HG03432 (cell line): Measurements from ENCODE around the gene NOTCH3.

ENCODE experiments used
- ATAC-seq: cut with Tn5 transposase; IDR thresholded peaks from one replicate; pipeline ENCODE4 v1.9.1; 2021; ENCODE audit warnings: mild to moderate bottlenecking, moderate library complexity; ENCODE audit not compliant: unreplicated experiment

The NOTCH3 gene

DNA sequence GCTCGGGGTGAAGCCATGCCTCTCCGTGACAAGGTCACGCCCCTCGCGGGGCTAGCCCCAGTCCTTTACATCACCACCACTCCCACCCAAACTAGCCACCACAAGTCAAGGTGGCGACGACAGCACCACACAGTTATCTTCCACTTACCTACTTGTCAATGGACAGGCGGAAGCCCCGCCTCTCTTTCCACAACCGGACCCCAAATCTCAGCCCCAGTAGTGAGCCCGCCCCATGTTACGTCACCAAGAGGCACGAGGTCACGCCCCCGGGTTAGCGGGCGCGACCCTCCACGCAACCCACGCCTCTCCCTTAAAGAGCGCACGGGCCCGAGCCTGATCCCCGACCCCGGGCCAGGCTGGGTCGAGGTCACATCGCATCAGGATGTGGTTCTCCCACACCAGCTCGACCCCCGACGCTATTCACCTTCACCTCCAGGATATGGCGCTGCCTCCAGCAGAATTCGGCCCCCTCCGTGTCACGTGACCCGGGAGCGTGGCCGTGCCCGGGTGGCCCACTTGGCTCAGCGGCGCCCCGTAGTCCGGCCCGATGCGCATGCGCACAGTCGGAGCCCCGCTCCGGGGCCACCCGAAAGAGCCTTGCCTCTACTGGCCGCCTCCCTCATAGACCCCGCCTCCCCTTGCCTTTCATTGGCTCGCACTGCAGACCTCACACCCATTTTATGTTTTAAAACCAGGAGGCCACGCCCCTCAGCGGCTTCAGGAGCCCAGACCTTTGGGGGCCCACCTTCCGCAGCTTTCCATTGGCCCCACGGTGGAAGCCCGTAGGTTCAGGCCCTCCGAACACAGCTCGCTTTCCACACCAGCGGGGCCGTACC lies 75.3 kb downstream of the NOTCH3 start:
- ATAC-seq, result peak; percentile 87

DNA sequence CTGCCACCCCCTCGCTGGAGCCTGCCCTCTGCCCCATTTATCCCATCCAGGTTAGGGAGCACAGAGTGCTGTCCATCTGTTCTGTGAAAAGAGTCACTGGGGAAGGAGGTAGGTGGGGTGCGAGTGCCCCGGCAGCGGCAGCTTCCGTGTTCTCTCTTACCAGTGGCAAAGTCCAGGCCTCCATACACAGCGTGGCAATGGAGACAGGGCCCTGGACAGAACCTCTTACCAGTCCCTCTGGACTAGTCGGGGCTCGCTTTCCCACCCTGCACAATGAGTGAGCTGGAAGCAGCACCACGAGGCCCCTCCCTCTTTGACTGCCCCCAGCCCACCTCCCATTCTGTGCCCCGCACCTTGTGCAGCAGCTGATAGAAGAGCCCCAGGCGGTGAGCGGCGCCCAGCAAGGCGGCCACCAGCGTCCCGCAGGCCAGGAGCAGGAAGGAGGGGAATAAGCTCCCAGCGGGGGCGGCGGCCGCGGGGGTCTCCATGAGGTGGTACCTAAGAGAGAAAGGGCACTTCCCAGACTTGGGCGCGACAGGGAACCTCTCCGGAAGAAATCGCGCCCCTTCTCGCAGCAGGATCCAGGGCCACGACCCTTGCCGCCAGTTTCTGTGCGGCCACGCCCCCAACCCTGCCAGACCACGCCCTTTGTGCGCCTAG lies 76.1 kb downstream of the NOTCH3 start:
- ATAC-seq, result peak; percentile 2

- ATAC-seq, result no peak
Observed at GRCh38 chr19:15123900-15124299, 76.9 kb downstream of the NOTCH3 start.

- no peak for ATAC-seq
Observed at GRCh38 chr19:15123031-15123890, 77.5 kb downstream of the NOTCH3 start.

DNA sequence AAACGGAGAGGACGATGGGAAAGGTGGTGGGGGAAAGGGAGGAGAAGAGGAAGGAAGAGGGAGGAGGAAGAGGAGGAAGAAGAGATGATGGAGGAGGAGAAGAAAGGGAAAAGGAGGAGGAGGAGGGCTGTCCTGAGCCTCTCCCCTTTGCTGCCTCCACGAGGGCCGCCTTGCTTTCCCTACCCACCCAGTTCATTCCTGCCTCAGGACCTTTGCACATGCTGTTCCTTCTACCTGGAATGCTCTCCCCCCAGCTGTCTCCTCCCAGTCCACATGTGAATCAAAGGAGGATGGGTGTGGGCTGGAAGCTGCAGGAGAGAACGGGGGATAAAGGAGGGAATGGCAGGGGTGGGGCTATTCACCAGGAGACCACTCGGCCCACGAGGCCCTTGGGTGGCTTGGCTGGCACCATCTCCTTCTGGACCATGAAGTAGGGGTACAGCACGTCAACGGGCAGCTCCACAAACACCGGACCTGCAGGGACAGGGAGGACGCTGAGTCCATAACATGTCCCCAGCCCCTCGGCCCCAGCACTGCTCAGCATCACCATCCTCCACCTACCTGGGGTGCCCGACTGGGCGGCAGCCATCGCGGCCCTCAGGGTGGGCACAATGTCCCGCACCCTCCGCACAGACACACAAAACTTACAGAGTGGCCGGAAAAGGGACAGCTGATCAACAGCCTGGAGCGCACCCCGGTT lies 78.3 kb downstream of the NOTCH3 start:
- no peak for ATAC-seq

- ATAC-seq, result no peak
Observed at GRCh38 chr19:15120135-15121026, 80.4 kb downstream of the NOTCH3 start.

DNA sequence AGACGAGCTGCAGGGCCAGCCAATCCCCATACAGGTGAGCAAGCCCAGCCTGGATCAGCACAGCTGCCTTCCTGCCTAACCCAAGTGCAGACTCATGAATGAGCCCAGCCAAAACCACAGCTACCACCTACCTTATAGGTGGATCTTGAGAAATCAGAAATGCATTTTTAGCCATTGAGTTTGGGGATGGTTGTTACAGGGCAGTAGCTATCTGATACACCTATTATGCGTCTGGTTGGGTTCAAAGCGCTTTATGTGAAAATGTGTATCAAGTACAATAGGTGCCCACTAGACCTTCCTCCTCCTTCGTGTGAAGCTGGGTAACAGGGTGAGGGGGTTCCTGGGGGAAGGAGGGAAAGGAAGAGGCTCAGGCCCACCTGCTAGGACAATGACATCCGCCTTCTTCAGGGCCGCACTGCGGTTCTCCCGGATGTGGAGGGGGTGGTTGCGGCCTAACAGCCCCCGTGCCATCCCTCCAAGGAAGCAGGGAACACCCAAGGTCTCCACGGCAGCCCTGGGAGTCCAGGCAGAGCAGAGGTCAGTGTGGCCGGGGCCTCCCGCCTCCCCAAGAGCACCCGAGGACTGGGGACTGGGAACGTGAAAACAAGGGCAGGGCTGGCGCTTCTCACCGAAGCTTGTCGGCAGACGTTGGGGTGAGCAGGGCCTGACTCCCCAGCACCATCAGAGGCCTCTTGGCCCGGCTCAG lies 81.9 kb downstream of the NOTCH3 start:
- no peak for ATAC-seq

GRCh38 chr19:15118248-15118647 lies 82.5 kb downstream of the NOTCH3 start:
- ATAC-seq, result no peak

DNA sequence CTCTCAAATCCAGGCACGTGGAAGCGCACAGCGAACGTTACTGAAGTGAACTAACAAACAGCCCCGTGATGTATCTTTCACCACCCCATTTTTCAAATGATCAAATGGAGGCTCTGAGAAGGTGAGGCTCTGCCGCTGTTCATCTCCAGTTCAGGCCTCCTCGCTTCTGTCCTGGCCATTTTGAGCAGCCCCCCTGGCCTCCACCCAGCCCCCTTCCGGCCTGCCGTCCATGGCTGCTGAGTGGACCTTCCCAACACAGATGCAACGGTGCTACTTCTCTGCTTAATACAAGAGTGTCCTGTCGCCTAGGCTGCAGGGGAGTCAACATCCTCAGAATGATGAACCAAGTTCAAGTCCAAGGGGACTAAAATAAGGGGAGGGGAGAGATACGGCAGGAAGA lies 83.9 kb downstream of the NOTCH3 start:
- no peak for ATAC-seq

DNA sequence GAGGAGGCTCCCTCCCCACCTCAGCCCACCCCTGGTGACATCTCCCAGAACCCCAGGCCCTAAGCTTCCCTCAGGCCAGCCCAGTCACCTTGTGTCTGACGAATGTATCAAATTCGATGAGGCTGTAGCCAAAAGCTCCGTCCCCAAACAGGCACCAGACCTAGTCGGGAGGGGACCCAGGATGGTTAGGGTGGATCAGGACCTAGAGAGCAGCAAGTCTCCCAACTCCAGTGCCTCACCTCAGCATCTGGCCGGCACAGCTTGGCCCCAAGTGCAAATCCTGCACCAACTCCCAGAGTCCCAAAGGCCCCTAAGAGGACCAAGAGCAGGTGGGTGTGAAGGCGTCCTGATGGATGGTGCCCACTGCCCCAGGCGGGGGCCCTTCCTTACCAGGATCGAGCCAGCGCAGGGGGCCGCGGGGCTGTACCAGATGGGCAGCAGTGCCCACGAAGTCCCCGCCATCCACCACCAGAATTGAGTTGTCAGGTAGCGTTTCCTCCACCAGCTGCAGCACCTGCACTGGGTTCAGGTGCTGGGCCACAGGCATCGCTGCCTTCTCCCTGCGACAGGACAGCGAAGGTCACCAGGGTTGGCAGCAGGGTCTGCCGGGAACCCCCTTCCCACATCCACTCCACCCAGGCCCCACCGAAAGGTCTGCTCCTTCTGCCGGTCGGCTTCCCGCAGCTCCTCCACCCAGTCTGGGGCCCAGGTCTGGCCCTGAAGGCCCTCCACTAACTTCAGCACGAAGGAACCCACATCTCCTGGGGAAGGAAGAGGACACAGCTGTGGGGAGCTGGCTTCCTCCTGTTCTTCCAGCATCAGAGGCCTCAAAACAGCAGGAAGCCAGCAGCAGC lies 84.8 kb downstream of the NOTCH3 start:
- ATAC-seq, result no peak

DNA sequence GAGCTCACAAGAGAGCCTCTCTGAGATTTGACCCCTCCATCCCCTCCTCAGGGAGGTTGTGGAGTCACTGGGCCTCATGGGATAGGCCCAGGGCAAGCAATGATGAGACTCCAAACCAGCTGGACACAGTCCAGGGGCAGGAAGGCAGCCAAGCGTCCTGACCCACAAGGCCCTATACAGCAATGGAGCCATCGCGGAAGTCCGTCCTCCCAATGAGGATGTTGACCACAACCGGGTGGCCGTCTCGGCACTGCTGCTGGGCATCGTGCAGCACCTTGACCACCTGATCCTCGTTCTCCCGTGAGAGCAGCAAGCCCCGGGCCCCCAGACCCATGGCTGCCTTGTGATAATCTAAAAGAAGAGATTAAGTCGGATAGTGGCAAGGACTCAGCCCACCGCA lies 85.7 kb downstream of the NOTCH3 start:
- no peak for ATAC-seq

DNA sequence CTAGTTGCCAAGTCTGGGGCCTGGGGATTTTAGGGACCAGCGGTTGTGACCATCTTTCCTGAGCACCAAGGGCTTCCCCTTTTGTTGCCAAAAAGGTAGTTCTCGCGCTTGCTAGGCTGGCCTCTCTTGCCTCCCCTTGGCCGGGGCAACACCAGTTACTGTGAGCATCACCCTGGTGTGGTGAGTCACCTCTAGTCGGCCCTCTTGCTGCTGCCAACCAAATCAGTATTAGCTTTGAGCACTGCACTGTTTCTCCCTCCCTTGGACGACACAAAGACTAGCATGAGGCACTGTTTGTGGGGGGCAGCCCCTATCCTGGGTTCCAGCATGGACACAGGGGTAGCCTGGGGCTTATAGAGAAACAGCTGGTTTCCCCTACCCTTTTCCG lies 86.6 kb downstream of the NOTCH3 start:
- ATAC-seq, result no peak

DNA sequence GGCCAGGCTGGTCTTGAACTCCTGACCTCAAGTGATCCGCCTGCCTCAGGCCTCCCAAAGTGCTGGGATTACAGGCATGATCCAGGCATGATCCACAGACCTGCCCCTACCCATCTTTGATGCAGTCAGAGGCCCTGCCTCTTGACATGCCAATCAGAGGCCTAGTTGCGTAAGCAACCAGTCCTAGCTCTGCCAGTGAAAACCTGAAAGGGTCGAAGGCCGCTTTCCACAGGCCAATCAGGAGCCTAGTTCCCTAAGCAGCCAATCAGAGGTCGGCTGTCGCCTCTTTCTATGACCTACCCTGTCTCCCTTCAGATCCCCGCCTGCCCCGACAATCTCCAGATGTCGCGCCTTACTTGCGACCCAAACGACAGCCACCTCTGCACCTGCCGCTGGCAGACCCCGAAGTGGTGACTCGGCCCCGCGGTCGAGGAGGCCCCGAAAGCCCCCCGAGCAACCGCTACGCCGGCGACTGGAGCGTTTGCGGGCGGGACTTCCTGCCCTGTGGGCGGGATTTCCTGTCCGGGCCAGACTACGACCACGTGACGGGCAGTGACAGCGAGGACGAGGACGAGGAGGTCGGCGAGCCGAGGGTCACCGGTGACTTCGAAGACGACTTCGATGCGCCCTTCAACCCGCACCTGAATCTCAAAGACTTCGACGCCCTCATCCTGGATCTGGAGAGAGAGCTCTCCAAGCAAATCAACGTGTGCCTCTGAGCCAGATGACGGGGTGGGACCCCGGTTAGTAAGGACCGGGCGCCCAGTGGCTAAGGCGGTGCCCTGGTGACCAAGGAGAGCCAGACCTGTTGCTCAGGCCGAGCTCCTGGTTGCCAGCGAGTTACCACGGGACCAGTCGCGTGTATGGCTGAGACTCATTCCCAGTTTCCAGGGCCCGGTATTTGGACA lies 87.3 kb downstream of the NOTCH3 start:
- ATAC-seq, result no peak

DNA sequence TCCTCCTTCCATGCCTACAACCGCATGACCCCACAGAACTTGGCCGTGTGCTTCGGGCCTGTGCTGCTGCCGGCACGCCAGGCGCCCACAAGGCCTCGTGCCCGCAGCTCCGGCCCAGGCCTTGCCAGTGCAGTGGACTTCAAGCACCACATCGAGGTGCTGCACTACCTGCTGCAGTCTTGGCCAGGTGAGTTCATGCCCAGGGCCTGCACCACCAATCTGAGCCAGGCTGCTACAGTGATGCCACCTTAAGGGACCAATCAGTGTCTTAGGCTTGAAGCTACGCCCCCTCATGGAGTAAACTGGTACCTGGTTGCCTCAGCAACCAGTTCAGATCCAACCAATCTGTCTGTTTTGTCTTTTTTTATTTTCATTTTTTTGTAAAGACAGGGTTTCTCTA lies 88.4 kb downstream of the NOTCH3 start:
- no peak for ATAC-seq

- ATAC-seq, result no peak
Observed at GRCh38 chr19:15111758-15112157, 89.0 kb downstream of the NOTCH3 start.

DNA sequence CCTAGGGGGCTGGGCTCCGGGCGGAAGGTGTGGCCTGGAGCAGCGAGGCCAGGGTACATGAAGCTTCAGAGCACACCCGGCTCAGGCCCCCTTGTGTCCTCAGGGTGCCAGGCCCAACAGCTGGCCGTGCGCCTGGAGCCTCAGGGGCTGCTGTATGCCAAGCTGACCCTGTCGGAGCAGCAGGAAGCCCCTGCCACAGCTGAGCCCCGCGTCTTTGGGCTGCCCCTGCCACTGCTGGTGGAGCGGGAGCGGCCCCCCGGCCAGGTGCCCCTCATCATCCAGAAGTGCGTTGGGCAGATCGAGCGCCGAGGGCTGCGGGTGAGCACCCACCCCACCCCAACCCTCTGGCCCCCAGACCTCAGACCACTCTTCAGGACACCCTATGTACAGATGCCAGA lies 90.4 kb downstream of the NOTCH3 start:
- no peak for ATAC-seq

GRCh38 chr19:15109768-15110417 lies 90.9 kb downstream of the NOTCH3 start:
- ATAC-seq, result no peak
